Endothelial cell of umbilical vein (primary cell): Measurements from ENCODE around the gene DPF1.

Source experiments
- CTCF ChIP-seq, 2 donors: IDR thresholded peaks; 1 replicate in 1 of 2; 2 replicates in 1 of 2; pipeline ENCODE4 v1.5.1; 2011; ENCODE audit warnings: low read length in 2 of 2, mild to moderate bottlenecking in 2 of 2, moderate library complexity in 2 of 2, control low read depth in 1 of 2, inconsistent platforms in 1 of 2, low read depth in 1 of 2; ENCODE audit not compliant: insufficient read depth in 1 of 2; ENCODE audit errors: extremely low read depth in 1 of 2
- EZH2 ChIP-seq: IDR thresholded peaks from 2 replicates; pipeline ENCODE4 v1.6.1; 2012; ENCODE audit warnings: borderline replicate concordance, low read depth, mild to moderate bottlenecking, moderate library complexity, low read length, inconsistent platforms; ENCODE audit not compliant: severe bottlenecking
- FOS ChIP-seq: IDR thresholded peaks from 2 replicates; pipeline ENCODE4 v1.6.1; 2011; ENCODE audit warnings: mild to moderate bottlenecking, low read length, moderate library complexity, borderline replicate concordance; ENCODE audit not compliant: insufficient read depth
- GATA2 ChIP-seq: IDR thresholded peaks from 2 replicates; pipeline ENCODE4 v1.7.0; 2011; ENCODE audit warnings: low read depth, mild to moderate bottlenecking, moderate library complexity, mixed read lengths, low read length; ENCODE audit not compliant: insufficient read length, insufficient read depth
- JUN ChIP-seq: IDR thresholded peaks from 2 replicates; pipeline ENCODE4 v1.6.1; 2011; ENCODE audit warnings: borderline replicate concordance, low read depth; ENCODE audit not compliant: insufficient read length, insufficient read depth
- MAX ChIP-seq: IDR thresholded peaks from 2 replicates; pipeline ENCODE4 v1.6.1; 2011; ENCODE audit not compliant: insufficient read depth, insufficient read length
- MYC ChIP-seq: IDR thresholded peaks from one replicate; pipeline ENCODE4 v1.6.1; 2011; ENCODE audit warnings: mild to moderate bottlenecking, low read depth, low read length
- POLR2A ChIP-seq: IDR thresholded peaks from 2 replicates; pipeline ENCODE4 v1.6.1; 2012; ENCODE audit warnings: low read depth, mild to moderate bottlenecking, control low read depth, low read length
- POLR2AphosphoS5 ChIP-seq: IDR thresholded peaks from 2 replicates; pipeline ENCODE4 v1.6.1; 2012; ENCODE audit warnings: low read depth, mild to moderate bottlenecking, control low read depth, low read length, moderate library complexity; ENCODE audit not compliant: insufficient read depth

GRCh38 chr19:38228491-38229439 is 4.7 kb upstream of the DPF1 start:
- TF ChIP-seq POLR2A, result no peak
- TF ChIP-seq POLR2AphosphoS5, result no peak
- TF ChIP-seq CTCF (IDR thresholded peaks at IDR 0.05; ENCODE audit: extremely low read depth in 1 of 2, insufficient read depth in 1 of 2, low read depth in 1 of 2, low read length in 2 of 2), result no peak
- no peak for TF ChIP-seq JUN
- TF ChIP-seq EZH2, result peak; percentile 60
- TF ChIP-seq MAX, result no peak
- TF ChIP-seq GATA2, result no peak
- no peak for TF ChIP-seq MYC
- no peak for TF ChIP-seq FOS
